ENCODE measurements around the gene CSNK2A1. TPM values are rescaled to one million over a fixed set of nuclear protein-coding genes. Genes with fewer than 3 reads are reported as not detected.

Gene CSNK2A1
- total RNA-seq, 4 donors from 2014 or later: 85.0 to 107 (median 96.9) TPM

DNA sequence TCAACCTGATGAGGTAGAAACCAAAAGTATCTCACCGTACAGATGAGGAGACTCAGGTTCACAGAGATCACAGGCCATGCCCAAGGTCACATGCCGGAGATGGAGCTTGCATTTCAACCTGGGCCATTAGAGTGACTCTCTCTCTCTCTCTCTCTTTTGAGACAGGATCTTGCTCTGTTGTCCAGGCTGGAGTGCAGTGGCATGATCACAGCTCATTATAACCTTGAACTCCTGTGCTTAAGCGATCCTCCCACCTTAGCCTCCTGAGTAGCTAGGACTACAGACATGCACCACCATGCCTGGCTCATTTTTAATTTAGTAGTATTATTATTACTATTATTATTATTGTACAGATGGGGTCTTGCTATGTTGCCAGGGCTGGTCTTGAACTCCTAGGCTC lies 2.8 kb upstream of the CSNK2A1 start:
- WGBS: 86% methylated on average over 3 of the region's 3 CpGs

DNA sequence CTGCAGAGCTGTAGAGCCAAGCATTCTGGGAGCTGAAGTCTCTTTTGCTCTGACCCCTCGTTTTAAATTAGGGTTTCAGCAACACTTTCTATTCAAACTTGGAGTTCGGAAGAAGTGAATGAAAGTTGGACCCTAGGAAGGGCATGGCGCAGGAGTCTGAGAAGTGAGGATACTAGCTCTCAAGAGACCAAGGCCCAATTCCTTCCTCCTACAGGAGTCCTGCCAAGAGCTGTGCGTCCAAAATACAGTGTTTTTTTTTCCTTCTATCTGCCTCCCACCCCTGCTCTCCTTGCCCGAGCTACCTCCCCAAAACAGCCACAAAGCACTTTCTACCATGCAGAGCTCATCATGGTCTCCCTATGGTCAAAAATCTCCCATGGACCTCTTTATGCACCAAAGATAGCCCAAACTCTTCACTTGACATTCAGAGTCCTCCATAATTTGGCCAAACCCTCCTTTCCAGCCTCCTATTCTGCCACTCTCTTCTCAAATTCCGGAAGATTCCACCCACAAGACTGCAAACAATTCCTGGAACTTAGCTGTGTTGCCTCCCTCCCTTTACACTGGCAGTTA lies 649 bp upstream of the CSNK2A1 start:
- no peak for DNase-seq (ENCODE audit: low spot score in 2 of 2)
- Histone ChIP-seq H3K9me3 (no peaks in the 10 kb centered on the region), H3K4me3 (peak overlapping the region; percentile 88), H3K27ac (peak overlapping the region; percentile 91), H3K4me1 (peaks cover 38% of the 10 kb centered on the region), H3K27me3 (no peaks in the 10 kb centered on the region), H3K36me3 (no peaks in the 10 kb centered on the region)
- TF ChIP-seq POLR2AphosphoS5 (IDR thresholded peaks at IDR 0.05): no peak
- TF ChIP-seq, protein P1, sequence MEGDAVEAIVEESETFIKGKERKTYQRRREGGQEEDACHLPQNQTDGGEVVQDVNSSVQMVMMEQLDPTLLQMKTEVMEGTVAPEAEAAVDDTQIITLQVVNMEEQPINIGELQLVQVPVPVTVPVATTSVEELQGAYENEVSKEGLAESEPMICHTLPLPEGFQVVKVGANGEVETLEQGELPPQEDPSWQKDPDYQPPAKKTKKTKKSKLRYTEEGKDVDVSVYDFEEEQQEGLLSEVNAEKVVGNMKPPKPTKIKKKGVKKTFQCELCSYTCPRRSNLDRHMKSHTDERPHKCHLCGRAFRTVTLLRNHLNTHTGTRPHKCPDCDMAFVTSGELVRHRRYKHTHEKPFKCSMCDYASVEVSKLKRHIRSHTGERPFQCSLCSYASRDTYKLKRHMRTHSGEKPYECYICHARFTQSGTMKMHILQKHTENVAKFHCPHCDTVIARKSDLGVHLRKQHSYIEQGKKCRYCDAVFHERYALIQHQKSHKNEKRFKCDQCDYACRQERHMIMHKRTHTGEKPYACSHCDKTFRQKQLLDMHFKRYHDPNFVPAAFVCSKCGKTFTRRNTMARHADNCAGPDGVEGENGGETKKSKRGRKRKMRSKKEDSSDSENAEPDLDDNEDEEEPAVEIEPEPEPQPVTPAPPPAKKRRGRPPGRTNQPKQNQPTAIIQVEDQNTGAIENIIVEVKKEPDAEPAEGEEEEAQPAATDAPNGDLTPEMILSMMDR (IDR thresholded peaks at IDR 0.05): no peak
- TF ChIP-seq POLR2A (IDR thresholded peaks at IDR 0.05): no peak
- TF ChIP-seq EP300 (IDR thresholded peaks at IDR 0.05): no peak
- WGBS: 51% methylated on average over 6 of the region's 6 CpGs

More for the DNA sequence above, 2.8 kb upstream of the CSNK2A1 start:
- H3K4me1 ChIP-seq: peaks cover 19% of the 10 kb centered on the region
- peaks cover 17% of the 10 kb centered on the region for H3K27me3 ChIP-seq
- TF ChIP-seq, protein P1 (IDR thresholded peaks at IDR 0.05): no peak
- TF ChIP-seq EP300 (IDR thresholded peaks at IDR 0.05): no peak
- TF ChIP-seq POLR2AphosphoS5 (IDR thresholded peaks at IDR 0.05): no peak
- no peak for TF ChIP-seq POLR2A (IDR thresholded peaks at IDR 0.05)
- H3K4me3 ChIP-seq: no peak overlapping the region
- no peak overlapping the region for H3K27ac ChIP-seq
- H3K36me3 ChIP-seq: no peaks in the 10 kb centered on the region
- no peak for DNase-seq (ENCODE audit: low spot score in 2 of 2)
- H3K9me3 ChIP-seq: no peaks in the 10 kb centered on the region

DNA sequence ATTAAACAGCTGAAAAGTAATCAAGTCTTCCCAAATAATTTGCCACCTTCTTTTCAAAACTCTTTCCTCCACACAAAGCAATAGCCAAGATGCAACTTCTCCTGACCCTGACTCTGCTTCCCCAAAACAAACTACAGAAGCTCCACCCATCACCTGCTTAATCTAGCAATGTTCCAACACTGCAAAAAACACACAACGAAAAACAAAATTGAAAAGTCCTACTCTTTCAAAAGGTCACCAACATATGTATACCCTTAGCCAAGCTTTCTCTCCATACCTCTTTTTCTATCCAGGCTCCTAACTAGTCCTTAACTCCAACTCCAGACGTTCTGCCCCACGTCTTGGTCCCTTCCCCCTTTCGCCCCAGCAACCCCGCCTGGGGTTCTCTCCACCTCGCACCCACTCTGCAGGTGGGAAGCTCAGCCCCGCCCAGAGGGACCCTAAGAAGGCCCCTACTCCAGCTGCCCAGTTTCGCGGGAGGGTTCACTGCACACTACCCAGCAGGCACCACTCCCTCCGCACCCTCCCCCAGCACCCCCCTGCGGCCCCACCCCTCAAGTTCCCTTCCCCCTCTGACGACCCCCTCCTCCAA lies 717 bp downstream of the CSNK2A1 start:
- Histone ChIP-seq H3K4me1 (peaks cover 41% of the 10 kb centered on the region), H3K36me3 (no peaks in the 10 kb centered on the region), H3K9me3 (no peaks in the 10 kb centered on the region), H3K27me3 (no peaks in the 10 kb centered on the region), H3K27ac (peak overlapping the region; percentile 91), H3K4me3 (peak overlapping the region; percentile 88)
- TF ChIP-seq EP300 (IDR thresholded peaks at IDR 0.05) (no peak), POLR2AphosphoS5 (IDR thresholded peaks at IDR 0.05) (no peak), POLR2A (IDR thresholded peaks at IDR 0.05) (no peak)
- TF ChIP-seq, protein P1 (IDR thresholded peaks at IDR 0.05): no peak
- peak in 1 of 2 donors; percentile 66 for DNase-seq (ENCODE audit: low spot score in 2 of 2)
- under 1% methylated on average over 12 of the region's 12 CpGs for WGBS

DNA sequence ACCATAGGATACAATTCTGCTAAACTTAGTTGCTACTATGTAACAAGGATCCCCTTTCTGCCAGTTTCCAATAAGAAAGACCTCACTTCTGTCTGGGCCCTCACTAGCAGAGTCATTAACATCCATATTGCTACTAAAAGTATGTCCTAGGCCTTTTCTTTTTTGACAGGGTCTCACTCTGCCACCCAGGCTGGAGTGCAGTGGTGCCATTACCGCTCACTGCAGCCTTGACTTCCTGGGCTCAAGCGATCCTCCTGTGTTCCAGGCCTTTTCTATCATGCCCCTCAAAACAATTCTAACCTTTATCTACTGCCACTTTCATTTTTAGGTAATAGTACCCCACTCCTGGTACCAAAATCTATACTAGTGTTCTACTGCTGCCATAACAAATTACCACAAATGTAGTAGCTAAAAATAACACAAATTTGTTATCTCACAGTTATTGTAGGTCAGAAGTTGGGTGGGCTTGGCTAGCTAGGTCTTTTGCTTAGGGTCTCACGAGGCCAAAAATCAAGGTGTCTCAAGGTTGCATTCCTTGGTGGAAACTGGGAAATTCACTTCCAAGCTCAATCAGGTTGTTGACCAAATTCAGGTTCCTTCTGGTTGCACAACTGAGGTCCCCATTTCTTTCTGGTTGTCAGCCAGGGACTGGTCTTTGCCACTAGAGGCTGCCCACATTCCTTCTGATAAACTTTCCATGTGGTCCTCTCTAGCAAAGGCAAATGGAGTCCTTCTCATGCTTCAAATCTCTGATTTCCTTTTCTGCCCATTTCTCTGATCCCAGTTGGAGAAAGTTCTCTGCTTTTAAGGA lies 3.0 kb downstream of the CSNK2A1 start:
- 97% methylated on average over 3 of the region's 3 CpGs for WGBS
- no peak overlapping the region for H3K27ac ChIP-seq
- DNase-seq (ENCODE audit: low spot score in 2 of 2): no peak
- no peaks in the 10 kb centered on the region for H3K27me3 ChIP-seq
- TF ChIP-seq, protein P1 (IDR thresholded peaks at IDR 0.05): no peak
- TF ChIP-seq POLR2AphosphoS5 (IDR thresholded peaks at IDR 0.05): no peak
- no peak for TF ChIP-seq EP300 (IDR thresholded peaks at IDR 0.05)
- no peak for TF ChIP-seq POLR2A (IDR thresholded peaks at IDR 0.05)
- H3K36me3 ChIP-seq: no peaks in the 10 kb centered on the region
- no peak overlapping the region for H3K4me3 ChIP-seq
- peaks cover 60% of the 10 kb centered on the region for H3K4me1 ChIP-seq
- no peaks in the 10 kb centered on the region for H3K9me3 ChIP-seq

DNA sequence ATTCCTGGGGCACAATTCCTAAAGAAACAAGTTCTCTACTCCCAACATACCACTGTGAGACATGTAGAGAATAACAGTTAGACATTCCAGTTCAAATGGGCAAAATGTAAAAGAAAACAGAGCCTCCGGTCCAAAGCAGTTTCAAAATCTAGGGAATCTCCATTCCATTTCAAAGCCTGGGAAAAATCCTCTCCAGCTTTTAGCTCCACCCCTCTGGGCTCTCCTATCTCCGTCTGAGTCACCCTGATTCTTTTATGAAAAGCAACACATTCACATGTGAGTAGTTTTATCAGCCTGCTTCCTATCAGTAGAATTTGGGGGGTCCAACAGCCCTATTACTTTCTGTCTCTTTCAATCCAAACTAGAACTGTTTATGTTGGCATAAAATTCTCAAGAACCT lies 3.7 kb downstream of the CSNK2A1 start:
- H3K9me3 ChIP-seq: no peaks in the 10 kb centered on the region
- 29% methylated on average over 2 of the region's 2 CpGs for WGBS
- no peak overlapping the region for H3K4me3 ChIP-seq
- peaks cover 67% of the 10 kb centered on the region for H3K4me1 ChIP-seq
- no peaks in the 10 kb centered on the region for H3K36me3 ChIP-seq
- H3K27me3 ChIP-seq: no peaks in the 10 kb centered on the region
- DNase-seq (ENCODE audit: low spot score in 2 of 2): no peak
- TF ChIP-seq POLR2AphosphoS5 (IDR thresholded peaks at IDR 0.05) (no peak), POLR2A (IDR thresholded peaks at IDR 0.05) (no peak), EP300 (IDR thresholded peaks at IDR 0.05) (no peak)
- TF ChIP-seq, protein P1 (IDR thresholded peaks at IDR 0.05): no peak
- H3K27ac ChIP-seq: no peak overlapping the region
